ENCODE results near the gene TOB2.
"Not testable (repeated sequence)": the region's sequence is repeated elsewhere in the genome, so short reads cannot be mapped to it uniquely, and the experiment has no call there.

TOB2 gene

DNA sequence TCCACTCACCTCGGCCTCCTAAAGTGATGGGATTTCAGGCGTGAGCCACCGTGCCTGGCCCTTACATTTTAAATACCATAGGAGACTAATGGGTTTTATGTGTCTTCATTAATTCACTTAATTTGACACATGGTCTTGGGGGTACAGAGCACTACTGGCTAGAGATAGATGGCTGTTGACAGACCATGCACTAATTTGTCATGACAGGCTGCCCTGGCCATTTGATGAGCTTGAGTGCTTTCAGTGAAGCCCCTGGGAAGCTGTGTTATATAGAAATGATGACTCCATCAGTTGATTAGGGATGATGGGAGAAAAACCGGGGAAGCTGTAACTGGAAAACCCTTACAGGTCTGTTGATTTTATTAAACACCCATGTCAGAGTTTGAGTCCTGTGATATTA is 15.3 kb upstream of the TOB2 start:
- DNase-seq: no peak

- not testable (repeated sequence) for DNase-seq
Measured at GRCh38 chr22:41460071-41460470, 13.5 kb upstream of the TOB2 start.

DNA sequence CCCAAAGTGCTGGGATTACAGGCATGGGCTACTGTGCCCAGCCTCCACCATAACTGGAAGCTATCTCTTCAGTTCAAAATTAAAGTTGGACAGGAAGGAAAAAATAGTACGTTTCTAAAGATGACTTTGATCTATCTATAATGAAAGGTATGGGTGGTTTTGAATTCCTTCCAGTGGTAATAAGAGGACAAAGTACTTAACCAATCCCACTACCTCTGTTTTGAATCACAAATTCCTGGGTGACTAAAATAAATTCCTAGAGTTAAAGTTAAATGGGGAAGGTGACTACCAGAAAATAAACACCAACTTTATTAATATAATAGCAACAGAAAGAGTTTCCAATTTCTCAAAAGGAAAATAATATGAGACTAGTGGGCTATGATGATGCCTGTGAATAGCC is 12.8 kb upstream of the TOB2 start:
- DNase-seq: no peak

DNA sequence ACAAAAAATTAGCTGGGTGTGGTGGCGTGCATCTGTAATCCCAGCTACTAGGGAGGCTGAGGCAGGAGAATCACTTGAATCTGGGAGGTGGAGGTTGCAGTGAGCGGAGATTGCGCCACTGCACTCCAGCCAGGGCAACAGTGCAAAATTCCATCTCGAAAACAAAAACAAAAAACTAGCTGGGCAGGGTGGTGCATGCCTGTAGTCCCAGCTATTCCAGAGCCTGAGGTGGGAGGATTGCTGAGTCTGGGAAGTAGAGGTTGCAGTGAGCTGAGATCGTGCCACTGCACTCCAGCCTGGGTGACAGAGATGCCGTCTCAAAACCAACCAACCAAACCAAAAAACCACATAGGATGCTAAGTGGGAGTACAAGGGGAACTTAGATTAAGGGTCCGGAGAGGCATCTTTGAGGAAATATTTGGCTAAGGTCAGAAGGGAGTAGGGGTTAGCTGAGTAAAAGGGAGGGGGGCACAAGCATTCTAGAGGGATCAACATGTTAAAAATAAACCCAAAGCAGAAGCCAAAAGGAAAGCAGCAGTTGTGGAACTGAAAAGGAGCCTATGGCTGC is 11.6 kb upstream of the TOB2 start:
- no peak for DNase-seq

DNA sequence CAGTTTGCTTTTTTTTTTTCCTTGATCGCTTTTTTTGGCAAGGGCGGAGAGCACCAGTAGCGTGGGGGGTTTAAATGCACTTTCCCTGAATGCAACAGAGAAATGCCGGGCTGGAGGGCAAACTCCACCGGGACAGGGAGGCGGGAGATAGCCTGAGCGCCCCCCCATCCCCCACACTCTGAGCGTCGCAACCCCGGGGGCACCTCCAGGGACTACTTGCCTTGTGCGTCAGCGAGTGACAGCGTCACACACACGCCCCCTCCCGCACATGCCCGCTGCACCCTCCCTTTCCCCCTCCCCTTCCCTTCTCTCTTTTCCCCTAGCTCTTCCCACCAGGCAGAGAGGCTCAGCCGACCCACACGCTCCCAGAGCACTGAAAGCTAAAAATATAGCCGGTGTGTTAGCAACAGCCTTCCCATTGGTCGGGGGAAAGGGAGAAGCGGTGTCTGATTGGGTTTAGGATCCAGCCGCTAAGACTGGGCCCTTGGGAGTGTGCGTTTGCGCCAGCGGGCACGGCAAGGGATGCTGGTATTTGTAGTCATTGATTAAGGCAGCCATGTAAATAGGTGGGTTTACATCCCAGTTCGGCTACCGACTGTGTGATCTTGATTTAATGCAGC is 1.7 kb upstream of the TOB2 start:
- peak; percentile 98 for DNase-seq

- peak; percentile 82 for DNase-seq
Measured at GRCh38 chr22:41447435-41448188, 1.0 kb upstream of the TOB2 start.

- peak; percentile 56 for DNase-seq
Measured at GRCh38 chr22:41446057-41446501, 522 bp downstream of the TOB2 start.

DNA sequence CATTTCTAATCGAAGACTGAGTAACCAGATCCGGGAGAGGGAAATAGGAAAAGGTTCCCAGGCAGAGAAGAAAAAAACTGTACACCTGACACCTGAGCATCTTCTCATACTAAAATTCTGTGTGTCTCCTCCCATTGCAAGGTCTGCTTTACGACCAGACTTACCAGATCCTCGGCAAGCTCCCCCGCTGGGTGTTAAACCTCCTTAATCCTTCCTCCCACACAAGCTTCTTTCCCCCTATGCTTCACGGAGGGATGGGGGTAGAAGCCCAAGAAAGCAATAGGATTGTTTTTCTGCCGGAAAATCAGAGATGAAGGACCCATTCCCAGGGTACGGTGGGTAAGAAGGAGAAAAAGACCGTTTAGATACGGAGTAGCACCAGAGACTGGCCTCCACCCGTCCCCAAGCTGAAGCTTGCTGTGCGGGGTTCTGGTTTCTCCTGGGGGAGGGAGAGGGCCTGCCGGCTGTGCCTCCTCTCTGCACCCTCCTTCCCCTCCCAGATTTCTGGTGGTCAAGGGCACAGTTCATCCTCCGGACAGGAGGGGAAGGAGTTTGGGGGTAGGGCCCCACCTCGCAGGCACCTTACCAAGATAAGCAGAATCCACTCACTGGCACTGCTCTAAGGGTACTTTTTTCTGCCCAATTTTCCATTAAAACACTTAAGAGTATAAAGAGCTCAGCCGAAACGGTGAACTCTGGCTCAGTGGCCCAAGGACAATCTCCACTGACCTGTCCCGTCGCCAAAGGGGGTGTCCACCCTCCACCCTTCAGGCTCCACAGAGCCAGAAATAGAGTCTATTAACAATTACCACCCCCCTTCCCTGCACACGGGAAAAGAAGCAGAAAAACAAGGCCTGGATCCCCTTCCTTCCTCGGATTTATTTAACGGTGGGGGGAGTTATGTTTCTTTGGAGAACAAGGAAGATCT is 1.2 kb downstream of the TOB2 start:
- DNase-seq: peak; percentile 62

DNA sequence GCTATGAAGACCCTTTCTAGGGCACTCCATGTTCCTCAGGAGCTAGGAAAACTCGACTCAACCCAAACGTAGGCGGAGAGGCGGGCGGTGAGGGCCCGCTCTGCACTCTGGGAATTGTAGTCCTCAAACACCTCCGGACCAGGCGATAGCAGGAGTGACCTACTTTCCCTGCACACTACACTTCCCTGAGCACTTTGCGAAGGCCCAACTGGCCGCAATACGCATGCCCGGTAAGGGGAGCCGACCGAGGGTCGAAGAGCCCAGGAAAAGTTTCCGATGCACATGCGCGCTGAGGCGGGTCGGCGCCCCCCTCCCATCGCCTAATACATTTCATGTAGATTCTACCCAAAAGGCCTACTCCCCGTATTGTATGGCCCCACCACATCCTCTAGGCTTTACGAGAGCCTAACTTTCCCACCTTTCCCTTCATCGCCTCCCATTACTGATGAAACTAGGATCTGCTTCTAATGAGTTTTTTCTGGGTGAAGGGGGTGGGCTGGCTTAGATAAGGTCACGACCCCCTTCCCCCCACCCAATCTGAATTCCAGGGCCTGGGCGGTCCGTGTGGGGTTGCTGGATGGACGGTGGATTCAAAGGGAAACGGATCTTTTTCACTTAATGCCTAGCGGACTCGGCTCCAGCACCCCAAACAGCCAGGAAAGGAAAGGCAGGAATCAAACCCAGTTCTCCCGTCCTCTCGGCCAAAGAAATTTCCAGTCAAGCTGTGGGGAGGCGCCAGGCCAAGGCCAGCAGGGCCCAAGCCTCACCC is 2.1 kb downstream of the TOB2 start:
- DNase-seq: peak; percentile 94

DNA sequence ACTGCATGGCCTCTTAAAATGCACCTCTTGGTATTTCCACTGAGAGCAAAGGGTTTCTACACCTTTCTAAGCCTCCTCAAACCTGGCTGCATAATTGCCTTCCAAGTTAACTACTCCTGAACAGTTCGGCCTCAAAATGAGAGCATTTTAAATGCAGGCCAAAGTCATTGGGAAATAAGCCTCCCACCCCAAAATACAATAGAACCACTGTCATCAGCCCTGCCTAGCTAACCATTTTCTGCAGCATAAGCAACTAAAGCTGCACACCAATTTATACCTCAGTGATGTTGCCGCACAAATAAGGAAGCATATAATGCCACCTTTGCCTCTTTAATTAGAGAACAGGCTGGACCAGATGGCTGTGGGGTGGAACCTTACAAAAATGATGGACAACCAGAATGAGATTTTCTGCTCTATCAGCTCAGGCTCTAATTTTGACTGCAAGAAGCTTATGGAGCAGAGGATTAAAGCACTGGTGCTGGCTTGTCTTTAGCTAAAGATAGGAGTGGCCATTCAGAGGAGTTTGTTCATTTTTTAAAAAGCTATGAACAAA is 4.3 kb downstream of the TOB2 start:
- DNase-seq: no peak

DNA sequence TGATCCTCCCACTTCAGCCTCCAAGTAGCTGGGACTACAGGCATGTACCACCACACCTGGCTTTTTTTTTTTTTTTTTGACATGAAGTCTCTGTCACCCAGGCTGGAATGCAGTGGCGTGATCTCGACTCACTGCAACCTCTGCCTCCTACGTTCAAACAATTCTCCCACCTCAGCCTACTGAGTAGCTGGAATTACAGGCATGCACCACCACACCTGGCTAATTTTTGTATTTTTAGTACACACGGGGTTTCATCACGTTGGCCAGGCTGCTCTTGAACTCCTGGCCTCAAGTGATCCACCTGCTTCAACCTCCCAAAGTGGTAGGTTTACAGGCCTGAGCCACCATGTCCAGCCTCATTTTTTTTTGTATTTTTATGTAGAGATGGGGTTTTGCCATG is 6.1 kb downstream of the TOB2 start:
- not testable (repeated sequence) for DNase-seq

DNA sequence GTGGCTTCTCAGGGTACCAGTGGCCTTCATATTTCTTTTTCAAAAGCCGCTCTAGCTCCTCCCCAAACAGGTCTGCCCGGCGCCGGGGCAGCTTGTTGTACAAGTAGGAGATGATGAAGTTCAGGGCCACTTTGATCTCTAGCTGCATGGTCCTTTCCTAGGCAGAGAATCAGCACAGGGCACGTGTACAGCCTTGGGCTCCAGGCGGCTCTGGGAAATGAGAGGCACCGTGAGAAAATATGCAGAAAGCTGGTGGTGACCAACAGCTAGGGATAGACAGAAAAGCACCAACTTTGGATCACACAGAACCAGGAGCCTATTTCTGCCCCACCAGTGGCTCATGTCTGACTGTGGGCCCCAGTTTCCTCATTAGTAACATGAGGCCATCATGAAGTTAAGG is 9.4 kb downstream of the TOB2 start:
- DNase-seq: no peak

- DNase-seq: no peak
Measured at GRCh38 chr22:41436322-41437113, 10.1 kb downstream of the TOB2 start.

DNA sequence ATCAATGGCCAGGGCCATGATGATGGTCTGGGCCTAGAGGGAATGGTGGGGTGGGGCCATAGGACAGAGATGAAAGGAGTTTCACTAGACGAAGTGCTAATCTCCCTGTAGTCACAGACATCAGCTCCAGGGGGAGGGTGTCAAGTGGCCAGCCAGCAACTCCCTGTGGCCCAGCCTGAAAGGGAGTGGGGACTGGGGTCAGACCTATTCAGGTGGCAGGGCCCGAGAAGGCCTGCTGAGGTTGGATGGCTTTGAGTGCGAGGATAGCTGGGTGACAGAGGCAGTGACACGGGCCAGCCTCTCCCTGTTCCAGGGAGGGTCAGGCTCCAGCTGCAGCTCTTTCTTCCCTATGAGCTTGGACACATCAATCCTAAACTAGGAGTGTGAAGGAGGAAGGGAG is 11.0 kb downstream of the TOB2 start:
- no peak for DNase-seq

DNA sequence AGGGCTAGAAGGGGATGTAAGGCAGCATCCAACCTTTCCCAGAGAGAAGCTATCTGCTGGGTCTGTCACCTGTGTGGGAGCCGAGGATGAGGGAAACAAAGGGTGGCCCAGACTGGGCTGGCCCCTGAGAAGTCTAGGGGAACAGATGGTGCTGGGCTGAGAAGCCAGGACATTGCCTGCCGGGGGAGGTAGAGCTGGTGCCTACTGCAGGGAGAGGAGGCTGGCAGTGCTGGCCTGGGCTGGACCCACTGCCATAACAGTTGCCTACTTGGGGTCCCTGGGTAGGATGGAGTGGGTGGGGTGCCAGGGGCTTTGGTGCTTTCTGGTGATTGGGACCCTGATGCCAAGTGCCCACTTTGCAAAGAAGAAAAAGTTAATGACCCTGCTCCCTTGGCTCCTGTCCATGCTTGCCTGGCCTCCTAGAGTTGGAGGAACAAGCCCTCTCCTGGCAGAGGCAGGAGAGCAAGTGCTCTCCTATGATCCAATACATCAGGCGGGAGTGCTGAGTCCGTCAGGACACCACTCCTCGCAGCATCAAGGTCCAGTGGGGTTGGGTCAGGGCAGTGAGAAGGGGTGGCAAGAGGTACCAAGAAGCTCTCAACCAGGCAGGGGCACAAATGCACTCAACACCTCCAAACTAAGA is 12.1 kb downstream of the TOB2 start:
- DNase-seq: not testable (repeated sequence)

GRCh38 chr22:41433480-41433879 is 13.1 kb downstream of the TOB2 start:
- DNase-seq: not testable (repeated sequence)

DNA sequence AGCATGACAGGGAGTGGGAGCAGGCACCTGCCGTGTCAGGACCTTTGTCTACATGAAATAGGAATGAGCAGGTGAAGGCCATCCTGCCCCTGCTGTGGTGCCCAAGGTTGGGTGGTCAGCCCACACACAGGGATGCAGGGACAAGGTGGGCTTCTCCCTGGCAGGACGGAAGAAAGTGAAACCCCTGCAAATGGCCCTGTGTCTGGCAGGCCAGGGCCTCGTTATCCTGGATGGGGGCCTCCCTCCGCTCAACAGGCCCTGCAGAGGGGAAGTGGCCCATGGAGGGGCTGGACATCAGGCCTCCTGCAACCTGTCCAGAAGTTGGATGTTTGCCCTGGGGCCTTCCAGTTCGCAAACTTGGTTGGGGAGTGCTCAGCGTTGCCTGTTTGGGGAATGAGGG is 14.9 kb downstream of the TOB2 start:
- DNase-seq: no peak

DNA sequence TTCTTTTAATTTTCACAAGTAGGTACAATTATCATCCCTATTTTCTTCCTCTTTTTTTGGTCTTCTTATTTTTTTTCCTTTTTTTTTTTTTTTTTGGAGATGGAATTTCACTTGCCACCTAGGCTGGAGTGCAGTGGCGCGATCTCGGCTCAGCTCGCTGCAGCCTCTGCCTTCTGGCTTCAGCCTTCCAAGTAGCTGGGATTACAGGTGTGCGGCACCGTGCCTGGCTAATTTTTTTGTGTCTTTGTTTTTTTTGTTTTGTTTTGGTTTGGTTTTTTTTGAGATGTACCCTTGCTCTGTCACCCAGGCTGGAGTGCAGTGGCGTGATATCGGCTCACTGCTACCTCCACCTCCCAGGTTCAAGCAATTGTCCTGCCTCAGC is 16.7 kb downstream of the TOB2 start:
- DNase-seq: no peak

GRCh38 chr22:41429232-41429950 is 17.2 kb downstream of the TOB2 start:
- DNase-seq: no peak

Measured in DMS53 (cell line).